Astrocyte (in vitro differentiated cells and primary cell): ENCODE measurements around the gene ZNF880. TPM values are rescaled to one million over a fixed set of nuclear protein-coding genes. Genes with fewer than 3 reads are reported as not detected.
"Not testable (repeated sequence)": the region's sequence is repeated elsewhere in the genome, so short reads cannot be mapped to it uniquely, and the experiment has no call there.

Source experiments
- DNase-seq: peaks from one replicate; pipeline ENCODE4 v3.0.0-alpha.2; 2010; ENCODE audit warnings: low read depth
- FAIRE-seq: peaks from 2 replicates; lab custom pipeline; 2011; peaks lifted over from hg19 to GRCh38; lab: Jason Lieb, UNC
- H2AFZ ChIP-seq: 2 replicates; pipeline ENCODE4 v1.6.0; 2012; ENCODE audit warnings: low read depth, low read length, inconsistent platforms
- H3K27ac ChIP-seq: 2 replicates; pipeline ENCODE4 v1.5.1; 2011; ENCODE audit warnings: low read depth, low read length, inconsistent platforms
- H3K27me3 ChIP-seq: 2 replicates; pipeline ENCODE4 v1.6.0; 2011; ENCODE audit warnings: low read length, inconsistent platforms; ENCODE audit not compliant: insufficient read depth
- H3K36me3 ChIP-seq: 2 replicates; pipeline ENCODE4 v1.5.1; 2011; ENCODE audit warnings: low read length, inconsistent platforms; ENCODE audit not compliant: insufficient read depth
- H3K4me1 ChIP-seq: 2 replicates; pipeline ENCODE4 v1.5.1; 2011; ENCODE audit warnings: low read length, inconsistent platforms; ENCODE audit not compliant: insufficient read depth
- H3K4me2 ChIP-seq: 2 replicates; pipeline ENCODE4 v1.6.0; 2012; ENCODE audit warnings: low read length, inconsistent platforms
- H3K4me3 ChIP-seq: 2 replicates; pipeline ENCODE4 v1.5.1; 2011; ENCODE audit warnings: low read depth, mild to moderate bottlenecking, low read length, inconsistent platforms; ENCODE audit not compliant: insufficient read depth
- H3K79me2 ChIP-seq: 2 replicates; pipeline ENCODE4 v1.6.0; 2012; ENCODE audit warnings: mild to moderate bottlenecking, low read length, inconsistent platforms; ENCODE audit not compliant: insufficient read depth
- H3K9ac ChIP-seq: 2 replicates; pipeline ENCODE4 v1.6.0; 2012; ENCODE audit warnings: mild to moderate bottlenecking, low read length, inconsistent platforms
- H3K9me3 ChIP-seq: 2 replicates; pipeline ENCODE4 v1.5.1; 2012; ENCODE audit warnings: low read depth, mild to moderate bottlenecking, low read length, inconsistent platforms; ENCODE audit not compliant: insufficient read depth
- H4K20me1 ChIP-seq: 2 replicates; pipeline ENCODE4 v1.6.0; 2012; ENCODE audit warnings: low read length, inconsistent platforms; ENCODE audit not compliant: insufficient read depth
- H3K27ac Mint-ChIP-seq: one replicate; pipeline ENCODE4 v1.8.0; 2021; ENCODE audit warnings: mild to moderate bottlenecking, mixed read lengths; ENCODE audit not compliant: unreplicated experiment
- H3K27me3 Mint-ChIP-seq: one replicate; pipeline ENCODE4 v1.8.0; 2021; ENCODE audit warnings: low read depth, mixed read lengths; ENCODE audit not compliant: unreplicated experiment
- H3K36me3 Mint-ChIP-seq: one replicate; pipeline ENCODE4 v1.8.0; 2021; ENCODE audit warnings: low read depth, mixed read lengths; ENCODE audit not compliant: unreplicated experiment
- H3K4me1 Mint-ChIP-seq: one replicate; pipeline ENCODE4 v1.8.0; 2021; ENCODE audit warnings: low read depth, mixed read lengths; ENCODE audit not compliant: unreplicated experiment
- H3K4me3 Mint-ChIP-seq: one replicate; pipeline ENCODE4 v1.8.0; 2021; ENCODE audit warnings: mild to moderate bottlenecking, moderate library complexity, mixed read lengths; ENCODE audit not compliant: unreplicated experiment
- H3K9me3 Mint-ChIP-seq: one replicate; pipeline ENCODE4 v1.8.0; 2021; ENCODE audit warnings: mild to moderate bottlenecking, mixed read lengths; ENCODE audit not compliant: unreplicated experiment
- EZH2 ChIP-seq: IDR thresholded peaks from 2 replicates; pipeline ENCODE4 v1.6.1; 2012; ENCODE audit warnings: mild to moderate bottlenecking, low read length, inconsistent platforms; ENCODE audit not compliant: insufficient read depth
- total RNA-seq: library from RNA; stranded (reverse); gene quantifications from 2 replicates; pipeline ENCODE4 v1.2.1, GENCODE V29; 2021
- TF ChIP-seq, protein P1 (sequence below): IDR thresholded peaks from 2 replicates; pipeline ENCODE4 v1.5.1; 2011; ENCODE audit warnings: low read depth, mild to moderate bottlenecking, inconsistent platforms, low read length, moderate library complexity; ENCODE audit not compliant: insufficient read depth

ZNF880 gene
- total RNA-seq, 1 donor from 2014 or later: 11.0 TPM

DNA sequence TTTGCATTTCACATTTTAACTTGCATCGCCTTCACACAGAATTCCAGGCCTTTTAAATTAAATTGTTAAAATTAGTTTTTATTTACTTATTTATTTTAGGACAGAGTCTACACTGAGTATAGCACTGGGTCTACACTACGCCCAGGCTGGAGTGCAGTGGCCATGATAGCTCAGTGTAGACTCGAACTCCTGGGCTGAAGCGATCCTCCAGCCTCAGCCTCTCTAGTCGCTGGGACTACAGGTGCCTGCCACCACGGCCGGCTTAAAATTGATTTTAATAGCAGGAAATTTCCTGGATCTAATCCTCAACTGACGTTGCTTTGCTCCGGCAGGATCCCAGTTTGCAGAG is 34.0 kb upstream of the ZNF880 start:
- FAIRE-seq: no peak
- peaks cover 21% of the 10 kb centered on the region for H3K36me3 Mint-ChIP-seq
- peak overlapping the region; percentile 99 for H3K4me3 Mint-ChIP-seq
- Histone ChIP-seq H3K9ac (peak overlapping the region; percentile 98), H3K79me2 (peaks cover 3% of the 10 kb centered on the region), H3K36me3 (no peaks in the 10 kb centered on the region), H3K27ac (peak overlapping the region; percentile 90), H3K9me3 (peaks cover 25% of the 10 kb centered on the region), H3K4me3 (peak overlapping the region; percentile 95), H4K20me1 (no peaks in the 10 kb centered on the region), H3K4me1 (no peaks in the 10 kb centered on the region), H2AFZ (peak overlapping the region; percentile 86), H3K27me3 (no peaks in the 10 kb centered on the region), H3K4me2 (peak overlapping the region; percentile 100)
- no peaks in the 10 kb centered on the region for H3K4me1 Mint-ChIP-seq
- peaks cover 26% of the 10 kb centered on the region for H3K9me3 Mint-ChIP-seq
- no peaks in the 10 kb centered on the region for H3K27me3 Mint-ChIP-seq
- DNase-seq: no peak
- TF ChIP-seq, protein P1, sequence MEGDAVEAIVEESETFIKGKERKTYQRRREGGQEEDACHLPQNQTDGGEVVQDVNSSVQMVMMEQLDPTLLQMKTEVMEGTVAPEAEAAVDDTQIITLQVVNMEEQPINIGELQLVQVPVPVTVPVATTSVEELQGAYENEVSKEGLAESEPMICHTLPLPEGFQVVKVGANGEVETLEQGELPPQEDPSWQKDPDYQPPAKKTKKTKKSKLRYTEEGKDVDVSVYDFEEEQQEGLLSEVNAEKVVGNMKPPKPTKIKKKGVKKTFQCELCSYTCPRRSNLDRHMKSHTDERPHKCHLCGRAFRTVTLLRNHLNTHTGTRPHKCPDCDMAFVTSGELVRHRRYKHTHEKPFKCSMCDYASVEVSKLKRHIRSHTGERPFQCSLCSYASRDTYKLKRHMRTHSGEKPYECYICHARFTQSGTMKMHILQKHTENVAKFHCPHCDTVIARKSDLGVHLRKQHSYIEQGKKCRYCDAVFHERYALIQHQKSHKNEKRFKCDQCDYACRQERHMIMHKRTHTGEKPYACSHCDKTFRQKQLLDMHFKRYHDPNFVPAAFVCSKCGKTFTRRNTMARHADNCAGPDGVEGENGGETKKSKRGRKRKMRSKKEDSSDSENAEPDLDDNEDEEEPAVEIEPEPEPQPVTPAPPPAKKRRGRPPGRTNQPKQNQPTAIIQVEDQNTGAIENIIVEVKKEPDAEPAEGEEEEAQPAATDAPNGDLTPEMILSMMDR: no peak
- TF ChIP-seq EZH2: no peak
- H3K27ac Mint-ChIP-seq: peak overlapping the region; percentile 93

DNA sequence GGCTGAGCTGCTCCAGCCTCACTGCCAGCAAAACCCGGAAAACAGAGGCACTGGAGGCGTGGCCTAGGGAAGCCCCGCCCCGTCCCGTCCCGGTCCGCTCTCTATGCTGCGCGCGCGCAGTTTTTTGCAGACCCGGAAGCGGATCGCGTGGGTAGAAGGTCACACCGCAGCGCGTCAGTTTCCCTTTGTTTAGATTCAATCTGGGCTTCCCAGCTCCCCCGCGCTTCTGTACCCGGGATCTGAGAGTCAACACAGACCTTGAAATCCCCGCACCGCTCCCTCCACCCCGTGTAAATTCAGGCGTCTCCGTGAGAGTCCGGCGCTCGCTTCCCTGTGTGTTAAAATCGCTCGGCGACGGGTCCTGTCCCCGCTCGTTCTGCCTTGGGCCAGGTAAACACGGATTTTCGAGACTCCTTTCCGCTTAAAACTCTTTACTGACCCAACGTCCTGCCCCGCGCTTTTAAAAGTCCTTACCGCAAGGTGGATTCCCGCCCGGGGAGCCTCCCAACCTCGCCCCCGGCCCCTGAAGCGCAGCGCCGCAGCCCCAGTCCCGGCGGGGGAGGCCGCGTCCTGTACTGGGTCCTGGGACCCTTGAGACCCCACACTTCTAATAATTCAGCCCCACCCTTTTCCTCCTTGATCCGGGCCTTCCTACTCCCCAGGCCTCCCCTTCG is 33.5 kb upstream of the ZNF880 start, which contains the start of gene ZNF610:
ZNF610 (plus strand) TSS at position 127 of the 674 bp plus-strand sequence. CDS start 12,930 bp downstream, outside the sequence.
- Histone ChIP-seq H3K4me3 (peak within 1 kb of the TSS; percentile 95), H4K20me1 (no peaks in the 10 kb centered on the region), H3K27me3 (no peaks in the 10 kb centered on the region), H2AFZ (peak within 1 kb of the TSS; percentile 86), H3K27ac (peak within 1 kb of the TSS; percentile 90), H3K4me1 (no peaks in the 10 kb centered on the region), H3K9ac (peak within 1 kb of the TSS; percentile 98), H3K9me3 (peaks cover 21% of the 10 kb centered on the region), H3K36me3 (no peaks in the 10 kb centered on the region), H3K79me2 (peaks cover 3% of the 10 kb centered on the region), H3K4me2 (peak within 1 kb of the TSS; percentile 100)
- TF ChIP-seq, protein P1: no peak
- no peak for TF ChIP-seq EZH2
- DNase-seq (peak; percentile 71), FAIRE-seq (no peak)
- H3K4me3 Mint-ChIP-seq: peak within 1 kb of the TSS; percentile 99
- H3K36me3 Mint-ChIP-seq: peaks cover 24% of the 10 kb centered on the region
- peaks cover 23% of the 10 kb centered on the region for H3K9me3 Mint-ChIP-seq
- H3K27ac Mint-ChIP-seq: peak within 1 kb of the TSS; percentile 93
- H3K4me1 Mint-ChIP-seq: no peaks in the 10 kb centered on the region
- no peaks in the 10 kb centered on the region for H3K27me3 Mint-ChIP-seq

DNA sequence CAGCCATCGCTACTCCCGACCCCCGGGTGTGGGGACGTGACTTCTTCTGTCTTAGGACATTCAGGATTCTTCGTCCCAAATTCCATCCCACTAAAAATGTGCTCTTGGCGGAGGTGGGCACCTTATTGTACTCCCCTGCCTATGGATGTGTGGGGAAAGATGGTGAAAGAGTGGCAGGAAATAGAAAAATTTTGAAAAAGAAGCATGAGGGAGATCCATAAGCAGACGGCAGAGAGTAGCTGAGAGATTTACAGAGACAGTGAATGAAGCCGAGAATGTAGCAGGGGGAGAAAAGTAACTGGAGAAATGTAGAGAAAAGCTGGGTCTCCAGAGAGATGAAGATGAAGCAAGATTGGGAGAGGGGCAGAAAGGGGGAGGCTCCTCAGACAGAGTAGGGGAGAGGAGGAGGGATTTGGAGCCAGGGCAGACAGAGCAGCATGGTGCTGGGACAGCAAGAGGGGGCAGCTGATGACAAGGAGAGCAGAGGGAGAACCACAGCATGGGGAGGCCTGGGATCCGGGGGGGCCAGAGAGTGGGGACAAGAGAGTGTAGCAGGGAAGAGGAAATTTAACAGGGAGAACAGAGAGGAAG is 32.8 kb upstream of the ZNF880 start:
- Histone ChIP-seq H3K4me3 (peak overlapping the region; percentile 95), H2AFZ (peak overlapping the region; percentile 86), H3K79me2 (peaks cover 3% of the 10 kb centered on the region), H4K20me1 (no peaks in the 10 kb centered on the region), H3K9me3 (peaks cover 14% of the 10 kb centered on the region), H3K4me1 (no peaks in the 10 kb centered on the region), H3K4me2 (peak overlapping the region; percentile 100), H3K27me3 (no peaks in the 10 kb centered on the region), H3K27ac (peak overlapping the region; percentile 90), H3K36me3 (no peaks in the 10 kb centered on the region), H3K9ac (peak overlapping the region; percentile 98)
- Mint-ChIP-seq H3K27me3 (no peaks in the 10 kb centered on the region), H3K27ac (peak overlapping the region; percentile 93), H3K9me3 (peaks cover 16% of the 10 kb centered on the region), H3K36me3 (peaks cover 22% of the 10 kb centered on the region), H3K4me3 (peak overlapping the region; percentile 99), H3K4me1 (no peaks in the 10 kb centered on the region)
- TF ChIP-seq, protein P1: no peak
- no peak for TF ChIP-seq EZH2
- DNase-seq: peak; percentile 5
- no peak for FAIRE-seq

DNA sequence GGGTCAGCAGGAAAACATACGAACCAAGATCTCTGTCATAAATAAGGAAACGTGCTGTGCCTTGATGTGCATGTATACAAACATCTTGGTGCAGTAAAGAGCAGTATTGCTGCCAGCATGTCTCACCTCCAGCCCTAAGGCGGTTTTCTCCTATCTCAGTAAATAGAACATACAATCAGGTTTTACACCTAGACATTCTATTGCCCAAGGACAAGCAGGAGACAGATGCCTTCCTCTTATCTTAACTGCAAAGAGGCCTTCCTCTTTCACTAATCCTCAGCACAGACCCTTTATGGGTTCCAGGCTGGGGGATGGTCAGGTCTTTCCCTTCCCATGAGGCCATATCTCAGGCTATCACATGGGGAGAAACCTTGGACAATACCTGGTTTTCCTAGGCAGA is 30.7 kb upstream of the ZNF880 start:
- not testable (repeated sequence) for H3K27ac Mint-ChIP-seq, H3K4me1 ChIP-seq, H3K4me3 ChIP-seq, H3K79me2 ChIP-seq, H3K9me3 Mint-ChIP-seq, DNase-seq, H3K4me1 Mint-ChIP-seq, H3K27me3 ChIP-seq, H3K9ac ChIP-seq, H3K4me3 Mint-ChIP-seq, FAIRE-seq, H3K4me2 ChIP-seq, H3K27me3 Mint-ChIP-seq, H4K20me1 ChIP-seq, H3K27ac ChIP-seq, H2AFZ ChIP-seq, H3K36me3 ChIP-seq
- H3K9me3 ChIP-seq: peaks cover 12% of the 10 kb centered on the region
- peaks cover 29% of the 10 kb centered on the region for H3K36me3 Mint-ChIP-seq
